Pancreas (tissue), 10 donors: ENCODE measurements around the gene DRD4. TPM values are rescaled to one million over a fixed set of nuclear protein-coding genes. Genes with fewer than 3 reads are reported as not detected.
A peak's percentile ranks its signal among the peaks of the same experiment; 100 is the strongest.
"Not testable (repeated sequence)": the region's sequence is repeated elsewhere in the genome, so short reads cannot be mapped to it uniquely, and the experiment has no call there.

Source experiments
- ATAC-seq, 4 donors: fragments of 200-7000 bp; cut with Tn5 transposase; one replicate each; pipeline versions ENCODE4 v1.8.0 to v1.9.1; 2020; ENCODE audit warnings: mild to moderate bottlenecking in 4 of 4, moderate library complexity in 4 of 4
- DNase-seq, 6 donors: peaks; one replicate each; pipeline ENCODE4 v3.0.0-alpha.2; 2020
- FAIRE-seq: peaks from 2 replicates; lab custom pipeline; 2012; peaks lifted over from hg19 to GRCh38; lab: Jason Lieb, UNC
- H3K27ac ChIP-seq, 4 donors: fragments of 200-600 bp; sonication (generic); 1 replicate in 3 of 4; 2 replicates in 1 of 4; pipeline versions ENCODE4 v1.5.0 to v1.8.0; 2020
- H3K27me3 ChIP-seq, 4 donors: fragments of 200-600 bp; one replicate each; pipeline ENCODE4 v1.8.0; 2021
- H3K36me3 ChIP-seq, 3 donors: fragments of 200-600 bp; sonication (generic) in 1 of 3; one replicate each; pipeline versions ENCODE4 v1.5.0 to v1.8.0; 2020 to 2021
- H3K4me1 ChIP-seq, 3 donors: fragments of 200-600 bp; one replicate each; pipeline ENCODE4 v1.8.0; 2021
- H3K4me3 ChIP-seq, 4 donors: fragments of 200-600 bp; sonication (generic) in 2 of 4; one replicate each; pipeline versions ENCODE4 v1.5.0 to v1.8.0; 2020 to 2021
- H3K9me3 ChIP-seq, 4 donors: fragments of 200-600 bp; one replicate each; pipeline ENCODE4 v1.8.0; 2021
- WGBS, 2 donors: extraction: QIAGEN DNeasy Blood & Tissue Kit; methylation state at CpG; one replicate each; pipeline ENCODE4 v1.1.7; 2013; 5-methylcytosine and 5-hydroxymethylcytosine counted together
- intact Hi-C, 3 donors: fragments of 100-400 bp; cut with DNase I; formaldehyde crosslinking; loops; one replicate each; pipeline versions ENCODE4 v1.11.1 to v1.14.2; 2022
- polyA plus RNA-seq, 2 donors: library from polyadenylated mRNA; stranded (reverse); fragments of 200-250 nt; gene quantifications; one replicate each; pipeline ENCODE4 v1.2.3, GENCODE V29; 2013
- total RNA-seq, 6 donors: library from RNA; stranded (reverse); fragmentation: NEBNext Ultra II Directional in 4 of 6; extraction: Animal tissue kit (Norgen Biotek cat#: 25700) in 4 of 6; gene quantifications; one replicate each; pipeline versions ENCODE4 v1.2.1 to v1.2.4, GENCODE V29; 2021 to 2023
- TF ChIP-seq, protein P1 (sequence below), 4 donors: fragments of 200-600 bp; sonication (generic) in 3 of 4; IDR thresholded peaks; one replicate each; pipeline versions ENCODE4 v1.5.0 to v1.8.0; 2021; ENCODE audit warnings: antibody characterized with exemption in 4 of 4
- donor health status: healthy with polysubstance abuse.
- donor health status: DM: no; HTN: no; CAD: no; lungs with moderate emphysema.
- donor health status: DM: no; HTN: no; CAD: no.
- donor health status: control.
- donor health status: control.
- donor health status: Bipolar disorder and iron deficiency.
- donor health status: DM: yes; HTN: yes; CAD: no.
- donor health status: DM: no; HTN: no; CAD: no.
- donor health status: DM: no; HTN: no; CAD: no.
- donor health status: DM: yes; HTN: yes; CAD: no.

The DRD4 gene
- total and polyA plus RNA-seq, 8 donors, result 0.28 to 2.4 (median 0.79) TPM

DNA sequence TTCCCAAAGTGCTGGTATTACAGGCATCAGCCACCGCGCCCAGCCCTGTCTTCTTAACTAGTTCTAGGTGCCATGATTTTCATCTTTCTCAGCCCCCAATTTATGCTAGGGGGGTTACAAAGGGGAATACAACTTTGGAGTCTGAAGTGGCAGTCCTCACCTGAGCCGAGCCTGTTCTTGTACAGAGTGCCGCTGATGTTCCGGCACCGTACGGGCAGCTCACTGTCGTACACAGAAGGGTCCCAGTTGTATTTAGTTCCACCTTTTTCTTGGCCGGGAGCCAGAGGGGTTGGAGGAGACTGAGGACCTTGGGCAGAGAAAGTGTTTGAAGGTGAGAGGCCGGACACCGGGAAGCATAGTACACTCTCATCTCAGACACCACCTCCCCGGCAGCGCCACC lies 50.7 kb downstream of the DRD4 start:
- DNase-seq, result no peak
- no peak for FAIRE-seq
- H3K4me3 ChIP-seq, result no peak overlapping the region
- no peaks in the 10 kb centered on the region for H3K27me3 ChIP-seq
- intact Hi-C loops, result no loop called here
- no peak overlapping the region for H3K27ac ChIP-seq
- H3K9me3 ChIP-seq, result no peaks in the 10 kb centered on the region
- ATAC-seq, result no peak
- no peaks in the 10 kb centered on the region for H3K4me1 ChIP-seq
- TF ChIP-seq, protein P1, sequence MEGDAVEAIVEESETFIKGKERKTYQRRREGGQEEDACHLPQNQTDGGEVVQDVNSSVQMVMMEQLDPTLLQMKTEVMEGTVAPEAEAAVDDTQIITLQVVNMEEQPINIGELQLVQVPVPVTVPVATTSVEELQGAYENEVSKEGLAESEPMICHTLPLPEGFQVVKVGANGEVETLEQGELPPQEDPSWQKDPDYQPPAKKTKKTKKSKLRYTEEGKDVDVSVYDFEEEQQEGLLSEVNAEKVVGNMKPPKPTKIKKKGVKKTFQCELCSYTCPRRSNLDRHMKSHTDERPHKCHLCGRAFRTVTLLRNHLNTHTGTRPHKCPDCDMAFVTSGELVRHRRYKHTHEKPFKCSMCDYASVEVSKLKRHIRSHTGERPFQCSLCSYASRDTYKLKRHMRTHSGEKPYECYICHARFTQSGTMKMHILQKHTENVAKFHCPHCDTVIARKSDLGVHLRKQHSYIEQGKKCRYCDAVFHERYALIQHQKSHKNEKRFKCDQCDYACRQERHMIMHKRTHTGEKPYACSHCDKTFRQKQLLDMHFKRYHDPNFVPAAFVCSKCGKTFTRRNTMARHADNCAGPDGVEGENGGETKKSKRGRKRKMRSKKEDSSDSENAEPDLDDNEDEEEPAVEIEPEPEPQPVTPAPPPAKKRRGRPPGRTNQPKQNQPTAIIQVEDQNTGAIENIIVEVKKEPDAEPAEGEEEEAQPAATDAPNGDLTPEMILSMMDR (IDR thresholded peaks at IDR 0.05), result no peak
- WGBS, 2 donors, result 87 to 90% methylated on average over 13 of the region's 13 CpGs
- H3K36me3 ChIP-seq, result peaks cover 0 to 33% (median 0%) of the 10 kb centered on the region in 3 donors

DNA sequence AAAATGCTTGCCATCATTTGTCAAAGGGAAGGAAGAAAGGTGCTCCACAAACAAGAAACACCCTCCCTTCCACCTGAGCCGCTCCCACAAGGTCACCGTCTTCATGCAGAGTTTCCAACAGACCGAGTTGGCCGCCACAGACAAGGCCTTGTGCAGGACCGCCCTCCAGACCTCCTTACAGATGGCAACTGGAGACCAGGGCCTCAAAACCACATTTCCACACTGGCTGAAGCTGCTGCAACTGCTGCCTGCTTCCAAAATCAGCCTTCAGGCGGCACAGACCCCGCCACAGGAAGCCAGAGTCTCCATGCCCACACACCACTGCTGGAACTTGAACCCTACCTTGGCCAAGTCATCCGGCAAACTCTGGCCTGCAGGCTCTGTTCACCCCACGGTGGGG lies 51.6 kb downstream of the DRD4 start:
- intact Hi-C loops, result no loop called here
- ATAC-seq, result peak in 1 of 4 donors; percentile 65

DNA sequence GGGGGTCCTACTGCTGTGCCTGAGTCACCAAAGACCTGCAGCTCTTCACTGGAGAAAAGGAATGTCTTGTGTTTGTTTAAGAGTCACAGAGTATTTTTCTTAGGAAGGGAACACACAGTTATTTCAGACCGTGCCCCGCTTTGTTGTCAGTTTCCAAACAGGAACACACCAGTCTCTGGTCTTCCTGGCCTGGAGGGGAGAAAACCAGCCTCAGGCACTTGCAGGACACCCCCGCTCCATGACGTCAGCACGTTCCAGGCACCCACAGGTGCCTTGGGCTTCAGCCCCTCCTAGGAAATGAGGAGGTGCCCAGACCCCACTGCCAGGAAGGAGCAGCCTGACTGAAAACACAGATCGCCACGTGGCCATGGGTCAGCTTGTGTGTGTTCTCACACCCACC lies 52.6 kb downstream of the DRD4 start:
- intact Hi-C loops, result no loop called here
- Histone ChIP-seq H3K9me3 (no peaks in the 10 kb centered on the region), H3K27me3 (no peaks in the 10 kb centered on the region), H3K27ac (no peak overlapping the region), H3K36me3 (peaks cover 0 to 30% (median 0%) of the 10 kb centered on the region in 3 donors), H3K4me3 (no peak overlapping the region), H3K4me1 (peaks cover 0 to 8% (median 3%) of the 10 kb centered on the region in 3 donors)
- DNase-seq (no peak), FAIRE-seq (no peak), ATAC-seq (no peak)
- TF ChIP-seq, protein P1 (IDR thresholded peaks at IDR 0.05), result no peak
- WGBS, 2 donors, result 91 to 92% methylated on average over 7 of the region's 7 CpGs

More for the DNA sequence above, 51.6 kb downstream of the DRD4 start:
- Histone ChIP-seq H3K4me1 (peaks cover 0 to 5% (median 1%) of the 10 kb centered on the region in 3 donors), H3K36me3 (peaks cover 0 to 33% (median 0%) of the 10 kb centered on the region in 3 donors), H3K4me3 (no peak overlapping the region), H3K9me3 (no peaks in the 10 kb centered on the region), H3K27ac (no peak overlapping the region), H3K27me3 (no peaks in the 10 kb centered on the region)
- TF ChIP-seq, protein P1 (IDR thresholded peaks at IDR 0.05), result no peak
- FAIRE-seq, result no peak
- DNase-seq, result no peak
- 58 to 79% methylated on average over 9 of the region's 9 CpGs for WGBS, 2 donors

DNA sequence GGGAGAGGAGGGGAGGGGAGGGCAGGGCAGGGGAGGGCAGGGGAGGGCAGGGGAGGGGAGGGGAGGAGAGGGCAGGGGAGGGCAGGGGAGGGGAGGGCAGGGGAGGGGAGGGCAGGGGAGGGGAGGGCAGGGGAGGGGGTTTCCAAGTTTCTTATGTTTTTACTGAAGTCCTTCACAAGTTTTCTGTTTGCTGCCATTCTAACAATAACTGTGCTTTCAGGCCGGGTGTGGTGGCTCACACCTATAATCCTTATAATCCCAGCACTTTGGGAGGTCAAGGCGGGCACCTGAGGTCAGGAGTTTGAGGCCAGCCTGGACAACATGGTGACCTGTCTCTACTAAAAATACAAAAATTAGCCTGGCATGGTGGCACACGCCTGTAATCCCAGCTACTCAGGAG lies 53.2 kb downstream of the DRD4 start:
- peaks cover 0 to 23% (median 0%) of the 10 kb centered on the region in 3 donors for H3K36me3 ChIP-seq

More for the DNA sequence above, 53.2 kb downstream of the DRD4 start:
- H3K9me3 ChIP-seq, H3K4me3 ChIP-seq, H3K27me3 ChIP-seq, intact Hi-C loops, H3K27ac ChIP-seq, H3K4me1 ChIP-seq, FAIRE-seq, ATAC-seq, DNase-seq: not testable (repeated sequence)
- WGBS, 2 donors, result 97 to 98% methylated on average over 3 of the region's 3 CpGs

Other genes with a start within 250 kb of the DRD4 start
- 10 to 100 TPM; 23.4 to 36.1 (median 26.2) TPM for gene PKP3, start 243.1 kb upstream of the DRD4 start, total RNA-seq
- 10 to 100 TPM; 33.8 to 50.5 TPM for gene PKP3, start 243.1 kb upstream of the DRD4 start, polyA plus RNA-seq
- 10 to 100 TPM; 39.2 to 62.1 (median 46.9) TPM for gene SIGIRR, start 222.3 kb upstream of the DRD4 start, total RNA-seq
- 100 to 1,000 TPM; 138 to 158 TPM for gene SIGIRR, start 222.3 kb upstream of the DRD4 start, polyA plus RNA-seq
- 10 to 100 TPM in 4 of 6 donors, 1 to 10 TPM in 2; 6.2 to 32.1 (median 12.5) TPM for gene ANO9, start 195.3 kb upstream of the DRD4 start, total RNA-seq
- 10 to 100 TPM; 46.2 to 68.7 TPM for gene ANO9, start 195.3 kb upstream of the DRD4 start, polyA plus RNA-seq
- 10 to 100 TPM; 11.3 to 17.4 (median 15.2) TPM for gene PTDSS2, start 187.0 kb upstream of the DRD4 start, total RNA-seq
- 10 to 100 TPM; 24.7 to 44.7 TPM for gene PTDSS2, start 187.0 kb upstream of the DRD4 start, polyA plus RNA-seq
- 10 to 100 TPM; 38.9 to 65.1 (median 59.1) TPM for gene RNH1, start 130.0 kb upstream of the DRD4 start, total RNA-seq
- gene RNH1, start 130.0 kb upstream of the DRD4 start, polyA plus RNA-seq, result 10 to 100 TPM; 66.8 to 87.7 TPM
- 10 to 100 TPM; 10.4 to 22.6 (median 19.2) TPM for gene HRAS, start 101.7 kb upstream of the DRD4 start, total RNA-seq
- 100 to 1,000 TPM; 103 to 130 TPM for gene HRAS, start 101.7 kb upstream of the DRD4 start, polyA plus RNA-seq
- gene LRRC56, start 99.7 kb upstream of the DRD4 start, total RNA-seq, result 1 to 10 TPM in 5 of 6 donors, under 1 TPM in 1; 0.98 to 2.0 (median 1.6) TPM
- 1 to 10 TPM; 5.4 to 7.3 TPM for gene LRRC56, start 99.7 kb upstream of the DRD4 start, polyA plus RNA-seq
- gene LMNTD2, start 76.5 kb upstream of the DRD4 start, total RNA-seq, result 1 to 10 TPM; 2.7 to 6.9 (median 5.6) TPM
- gene LMNTD2, start 76.5 kb upstream of the DRD4 start, polyA plus RNA-seq, result 10 to 100 TPM; 10.4 to 24.2 TPM
- gene RASSF7, start 76.3 kb upstream of the DRD4 start, total RNA-seq, result 10 to 100 TPM; 17.6 to 35.7 (median 27.9) TPM
- gene RASSF7, start 76.3 kb upstream of the DRD4 start, polyA plus RNA-seq, result 100 to 1,000 TPM; 171 to 253 TPM
- 10 to 100 TPM; 11.2 to 17.2 (median 13.1) TPM for gene PHRF1, start 60.8 kb upstream of the DRD4 start, total RNA-seq
- gene PHRF1, start 60.8 kb upstream of the DRD4 start, polyA plus RNA-seq, result 10 to 100 TPM; 15.6 to 39.3 TPM
- 10 to 100 TPM in 2 of 6 donors, 1 to 10 TPM in 4; 4.0 to 30.0 (median 9.1) TPM for gene IRF7, start 21.3 kb upstream of the DRD4 start, total RNA-seq
- 10 to 100 TPM; 33.4 to 36.6 TPM for gene IRF7, start 21.3 kb upstream of the DRD4 start, polyA plus RNA-seq
- gene CDHR5, start 12.3 kb upstream of the DRD4 start, total RNA-seq, result 1 to 10 TPM in 5 of 6 donors, under 1 TPM in 1; 0.61 to 2.7 (median 1.5) TPM
- gene CDHR5, start 12.3 kb upstream of the DRD4 start, polyA plus RNA-seq, result 1 to 10 TPM; 1.3 to 4.4 TPM
- under 1 TPM in 2 of 6 donors, not detected in 4; 0.58 to 0.69 TPM for gene SCT, start 10.1 kb upstream of the DRD4 start, total RNA-seq
- gene SCT, start 10.1 kb upstream of the DRD4 start, polyA plus RNA-seq, result not detected
- 10 to 100 TPM; 15.9 to 26.9 (median 18.5) TPM for gene DEAF1, start 58.0 kb downstream of the DRD4 start, total RNA-seq
- 10 to 100 TPM; 28.4 to 33.8 TPM for gene DEAF1, start 58.0 kb downstream of the DRD4 start, polyA plus RNA-seq
- 10 to 100 TPM in 4 of 6 donors, 1 to 10 TPM in 2; 8.5 to 16.4 (median 14.2) TPM for gene TMEM80, start 58.5 kb downstream of the DRD4 start, total RNA-seq
- 10 to 100 TPM; 18.6 to 24.7 TPM for gene TMEM80, start 58.5 kb downstream of the DRD4 start, polyA plus RNA-seq
- gene EPS8L2, start 69.0 kb downstream of the DRD4 start, total RNA-seq, result 100 to 1,000 TPM in 2 of 6 donors, 10 to 100 TPM in 4; 58.1 to 113 (median 71.1) TPM
- gene EPS8L2, start 69.0 kb downstream of the DRD4 start, polyA plus RNA-seq, result 100 to 1,000 TPM; 249 to 286 TPM
- 10 to 100 TPM; 52.5 to 83.9 (median 78.2) TPM for gene TALDO1, start 110.2 kb downstream of the DRD4 start, total RNA-seq
- 10 to 100 TPM; 50.3 to 70.0 TPM for gene TALDO1, start 110.2 kb downstream of the DRD4 start, polyA plus RNA-seq
- 10 to 100 TPM; 13.6 to 28.9 (median 18.1) TPM for gene GATD1, start 140.2 kb downstream of the DRD4 start, total RNA-seq
- gene GATD1, start 140.2 kb downstream of the DRD4 start, polyA plus RNA-seq, result 10 to 100 TPM; 27.9 to 43.2 TPM
- gene CEND1, start 152.8 kb downstream of the DRD4 start, total RNA-seq, result under 1 TPM in 1 of 6 donors, not detected in 5; 0.12 TPM
- gene CEND1, start 152.8 kb downstream of the DRD4 start, polyA plus RNA-seq, result under 1 TPM; 0.27 to 0.42 TPM
- 10 to 100 TPM; 32.2 to 84.0 (median 41.8) TPM for gene SLC25A22, start 161.0 kb downstream of the DRD4 start, total RNA-seq
- 10 to 100 TPM; 40.4 to 45.5 TPM for gene SLC25A22, start 161.0 kb downstream of the DRD4 start, polyA plus RNA-seq
- gene PIDD1, start 168.0 kb downstream of the DRD4 start, total RNA-seq, result 10 to 100 TPM in 1 of 6 donors, 1 to 10 TPM in 5; 6.3 to 12.9 (median 8.7) TPM
- gene PIDD1, start 168.0 kb downstream of the DRD4 start, polyA plus RNA-seq, result 10 to 100 TPM; 53.1 to 70.9 TPM
- 1,000 to 10,000 TPM in 5 of 6 donors, 100 to 1,000 TPM in 1; 944 to 1,591 (median 1,137) TPM for gene RPLP2, start 172.7 kb downstream of the DRD4 start, total RNA-seq
- 1,000 to 10,000 TPM in 1 of 2 donors, 100 to 1,000 TPM in 1; 761 to 1,687 TPM for gene RPLP2, start 172.7 kb downstream of the DRD4 start, polyA plus RNA-seq
- 100 to 1,000 TPM in 1 of 6 donors, 10 to 100 TPM in 5; 59.1 to 109 (median 82.1) TPM for gene PNPLA2, start 181.6 kb downstream of the DRD4 start, total RNA-seq
- 100 to 1,000 TPM; 233 to 234 TPM for gene PNPLA2, start 181.6 kb downstream of the DRD4 start, polyA plus RNA-seq
- gene CRACR2B, start 190.7 kb downstream of the DRD4 start, total RNA-seq, result 100 to 1,000 TPM in 4 of 6 donors, 10 to 100 TPM in 2; 60.6 to 140 (median 108) TPM
- 100 to 1,000 TPM; 263 to 378 TPM for gene CRACR2B, start 190.7 kb downstream of the DRD4 start, polyA plus RNA-seq
- 100 to 1,000 TPM; 163 to 278 (median 233) TPM for gene CD151, start 195.7 kb downstream of the DRD4 start, total RNA-seq
- 100 to 1,000 TPM; 256 to 351 TPM for gene CD151, start 195.7 kb downstream of the DRD4 start, polyA plus RNA-seq
- 10 to 100 TPM; 62.9 to 98.8 (median 68.9) TPM for gene POLR2L, start 205.3 kb downstream of the DRD4 start, total RNA-seq
- 100 to 1,000 TPM in 1 of 2 donors, 10 to 100 TPM in 1; 64.7 to 110 TPM for gene POLR2L, start 205.3 kb downstream of the DRD4 start, polyA plus RNA-seq
- gene TSPAN4, start 205.6 kb downstream of the DRD4 start, total RNA-seq, result 10 to 100 TPM; 15.3 to 25.0 (median 18.8) TPM
- gene TSPAN4, start 205.6 kb downstream of the DRD4 start, polyA plus RNA-seq, result 10 to 100 TPM; 44.0 to 67.2 TPM